HCT116 (cell line): ENCODE results near the gene CYTH2. TPM values are rescaled to one million over a fixed set of nuclear protein-coding genes. Genes with fewer than 3 reads are reported as not detected.
A peak's percentile ranks its signal among the peaks of the same experiment; 100 is the strongest.

Source experiments
- ATAC-seq: fragments of 200-7000 bp; cut with Tn5 transposase; 2 replicates; pipeline ENCODE4 v1.9.1; 2020; ENCODE audit warnings: mild to moderate bottlenecking, moderate library complexity
- BruUV-seq: library from RNA; stranded (reverse); fragments of 400-500 nt; replicated peaks from 2 replicates; lab custom pipeline; 2021; lab: Mats Ljungman, UMichigan
- CTCF ChIA-PET: fragments of 300-600 bp; sonication (Branson Sonifier 250); formaldehyde crosslinking; loops from one replicate; lab custom pipeline; 2021; ENCODE audit warnings: antibody characterized with exemption; lab: Charles Lee
- POLR2A ChIA-PET: fragments of 300-600, 350-600 bp; sonication (Branson Sonifier 250); formaldehyde crosslinking; loops from one replicate; lab custom pipeline; 2021; ENCODE audit warnings: antibody characterized with exemption; lab: Charles Lee
- RAD21 ChIA-PET, 2 experiments: fragments of 300-600 bp; sonication (Branson Sonifier 250); formaldehyde crosslinking; loops; one replicate each; lab custom pipeline; 2023; ENCODE audit warnings: low total read pairs in 2 of 2; ENCODE audit not compliant: uncharacterized antibody in 2 of 2, unreplicated experiment in 2 of 2, low non-redundant PET in 1 of 2; lab: Charles Lee
- DNase-seq: peaks from one replicate; pipeline ENCODE4 v3.0.0-alpha.2; 2010; ENCODE audit warnings: low read depth, low spot score
- H2AFZ ChIP-seq: fragments of 200-600 bp; shearing (Covaris generic), sonication (generic); 2 replicates; pipeline ENCODE4 v1.6.1; 2017; ENCODE audit warnings: low read depth, mixed run types, mixed read lengths, antibody characterized with exemption, low read length; ENCODE audit not compliant: poor library complexity, severe bottlenecking
- H3K27ac ChIP-seq: 2 replicates; pipeline ENCODE4 v1.5.1; 2012; ENCODE audit warnings: low read depth, low read length
- H3K27me3 ChIP-seq: fragments of 200-600 bp; sonication (generic); 2 replicates; pipeline ENCODE4 v1.6.1; 2016; ENCODE audit warnings: mixed run types, low read length, mixed read lengths; ENCODE audit not compliant: insufficient read depth
- H3K36me3 ChIP-seq, 2 experiments: fragments of 200-500 bp in 1 of 2; fragments of 200-600 bp in 1 of 2; sonication (Bioruptor generic) in 1 of 2; sonication (generic) in 1 of 2; 2 replicates each; pipeline versions ENCODE4 v1.5.1 to v1.6.1; 2014 to 2016; ENCODE audit warnings: low read length in 2 of 2, inconsistent platforms in 1 of 2, mixed read lengths in 1 of 2, mixed run types in 1 of 2; ENCODE audit not compliant: insufficient read depth in 2 of 2, control insufficient read depth in 1 of 2
- H3K4me1 ChIP-seq, 2 experiments: fragments of 200-600 bp in 1 of 2; sonication (generic) in 1 of 2; 2 replicates each; pipeline versions ENCODE4 v1.5.1 to v1.6.1; 2012 to 2017; ENCODE audit warnings: low read length in 2 of 2, inconsistent platforms in 1 of 2, mild to moderate bottlenecking in 1 of 2, mixed read lengths in 1 of 2, mixed run types in 1 of 2, moderate library complexity in 1 of 2; ENCODE audit not compliant: insufficient read depth in 2 of 2, control insufficient read depth in 1 of 2
- H3K4me2 ChIP-seq: fragments of 200-600 bp; sonication (generic); 2 replicates; pipeline ENCODE4 v1.6.1; 2017; ENCODE audit warnings: mixed run types, low read length, mixed read lengths
- H3K4me3 ChIP-seq, 2 experiments: fragments of 200-600 bp in 1 of 2; sonication (generic) in 1 of 2; replicated peaks in 1 of 2; 2 replicates each; pipeline ENCODE4 v1.5.1; 2011 to 2016; ENCODE audit warnings: low read length in 2 of 2, control low read depth in 1 of 2, low read depth in 1 of 2, mild to moderate bottlenecking in 1 of 2, mixed read lengths in 1 of 2, mixed run types in 1 of 2
- H3K79me2 ChIP-seq: fragments of 200-600 bp; sonication (generic); 2 replicates; pipeline ENCODE4 v1.6.1; 2017; ENCODE audit warnings: mild to moderate bottlenecking, mixed run types, low read length, moderate library complexity, mixed read lengths; ENCODE audit not compliant: insufficient read depth
- H3K9ac ChIP-seq: fragments of 200-600 bp; sonication (generic); 2 replicates; pipeline ENCODE4 v1.6.1; 2016; ENCODE audit warnings: low read length, mixed read lengths
- H3K9me2 ChIP-seq: fragments of 200-600 bp; sonication (generic), shearing (Covaris generic); 2 replicates; pipeline ENCODE4 v1.6.1; 2017; ENCODE audit warnings: mixed run types, mild to moderate bottlenecking, moderate library complexity; ENCODE audit not compliant: insufficient read depth
- H3K9me3 ChIP-seq, 2 experiments: fragments of 200-500 bp in 1 of 2; fragments of 200-600 bp in 1 of 2; sonication (Bioruptor generic) in 1 of 2; sonication (generic) in 1 of 2; 2 replicates each; pipeline ENCODE4 v1.6.1; 2014 to 2017; ENCODE audit warnings: low read length in 2 of 2, mixed read lengths in 2 of 2, inconsistent platforms in 1 of 2, low read depth in 1 of 2, mild to moderate bottlenecking in 1 of 2, mixed run types in 1 of 2, moderate library complexity in 1 of 2; ENCODE audit not compliant: control insufficient read depth in 1 of 2, insufficient read depth in 1 of 2
- H4K20me1 ChIP-seq: fragments of 200-600 bp; sonication (generic), shearing (Covaris generic); 2 replicates; pipeline ENCODE4 v1.6.1; 2017; ENCODE audit warnings: mixed run types, mild to moderate bottlenecking, moderate library complexity; ENCODE audit not compliant: insufficient read depth
- CBX3 ChIP-seq: IDR thresholded peaks from 2 replicates; pipeline ENCODE4 v1.6.1; 2012; ENCODE audit warnings: low read depth
- CEBPB ChIP-seq: IDR thresholded peaks from 2 replicates; pipeline ENCODE4 v1.6.1; 2012; ENCODE audit warnings: low read depth
- EZH2 ChIP-seq: fragments of 200-600 bp; sonication (generic); IDR thresholded peaks from 2 replicates; pipeline ENCODE4 v1.6.1; 2017; ENCODE audit warnings: antibody characterized with exemption, mixed run types
- EZH2phosphoT487 ChIP-seq: fragments of 200-600 bp; IDR thresholded peaks from 2 replicates; pipeline ENCODE4 v1.6.1; 2018; ENCODE audit warnings: antibody characterized with exemption, borderline replicate concordance
- FOSL1 ChIP-seq: IDR thresholded peaks from 2 replicates; pipeline ENCODE4 v1.6.1; 2012; ENCODE audit warnings: low read depth
- POLR2A ChIP-seq: IDR thresholded peaks from 2 replicates; pipeline ENCODE4 v1.7.0; 2011; ENCODE audit warnings: borderline replicate concordance; ENCODE audit not compliant: insufficient read depth, insufficient read length; ENCODE audit errors: extremely low read depth
- POLR2AphosphoS5 ChIP-seq: IDR thresholded peaks from 2 replicates; pipeline ENCODE4 v1.6.1; 2011; ENCODE audit warnings: mild to moderate bottlenecking, low read depth, low read length, moderate library complexity
- SP1 ChIP-seq: IDR thresholded peaks from 2 replicates; pipeline ENCODE4 v1.6.1; 2012; ENCODE audit warnings: low read depth
- TCF7L2 ChIP-seq: IDR thresholded peaks from 2 replicates; pipeline ENCODE4 v1.7.0; 2011; ENCODE audit warnings: borderline replicate concordance, inconsistent platforms; ENCODE audit not compliant: insufficient read depth, insufficient read length; ENCODE audit errors: extremely low read depth
- ZFX ChIP-seq: fragments of 450-650 bp; IDR thresholded peaks from 2 replicates; pipeline ENCODE4 v1.6.1; 2017
- intact Hi-C: fragments of 100-400 bp; cut with micrococcal nuclease; formaldehyde crosslinking; loops from 2 replicates; pipeline ENCODE4 v1.10.0; 2022
- total RNA-seq: library from RNA; stranded (reverse); gene quantifications from one replicate; pipeline ENCODE4 v1.2.1, GENCODE V29; 2021; ENCODE audit not compliant: unreplicated experiment
- TF ChIP-seq, protein P1 (sequence below), 3 experiments: fragments of 200-600 bp in 1 of 3; sonication (generic) in 1 of 3; IDR thresholded peaks in 2 of 3; conservative IDR thresholded peaks in 1 of 3; 2 replicates each; pipeline ENCODE4 v1.5.1; 2012 to 2017; ENCODE audit warnings: low read depth in 2 of 3, low read length in 2 of 3, antibody characterized with exemption in 1 of 3, borderline replicate concordance in 1 of 3, control low read depth in 1 of 3, mild to moderate bottlenecking in 1 of 3, mixed read lengths in 1 of 3, mixed run types in 1 of 3, moderate library complexity in 1 of 3; ENCODE audit not compliant: insufficient read depth in 1 of 3
- TF ChIP-seq, protein P2 (sequence below): IDR thresholded peaks from 2 replicates; pipeline ENCODE4 v1.6.1; 2012

The CYTH2 gene
- total RNA-seq, 1 experiment from 2014 or later: 75.3 TPM

DNA sequence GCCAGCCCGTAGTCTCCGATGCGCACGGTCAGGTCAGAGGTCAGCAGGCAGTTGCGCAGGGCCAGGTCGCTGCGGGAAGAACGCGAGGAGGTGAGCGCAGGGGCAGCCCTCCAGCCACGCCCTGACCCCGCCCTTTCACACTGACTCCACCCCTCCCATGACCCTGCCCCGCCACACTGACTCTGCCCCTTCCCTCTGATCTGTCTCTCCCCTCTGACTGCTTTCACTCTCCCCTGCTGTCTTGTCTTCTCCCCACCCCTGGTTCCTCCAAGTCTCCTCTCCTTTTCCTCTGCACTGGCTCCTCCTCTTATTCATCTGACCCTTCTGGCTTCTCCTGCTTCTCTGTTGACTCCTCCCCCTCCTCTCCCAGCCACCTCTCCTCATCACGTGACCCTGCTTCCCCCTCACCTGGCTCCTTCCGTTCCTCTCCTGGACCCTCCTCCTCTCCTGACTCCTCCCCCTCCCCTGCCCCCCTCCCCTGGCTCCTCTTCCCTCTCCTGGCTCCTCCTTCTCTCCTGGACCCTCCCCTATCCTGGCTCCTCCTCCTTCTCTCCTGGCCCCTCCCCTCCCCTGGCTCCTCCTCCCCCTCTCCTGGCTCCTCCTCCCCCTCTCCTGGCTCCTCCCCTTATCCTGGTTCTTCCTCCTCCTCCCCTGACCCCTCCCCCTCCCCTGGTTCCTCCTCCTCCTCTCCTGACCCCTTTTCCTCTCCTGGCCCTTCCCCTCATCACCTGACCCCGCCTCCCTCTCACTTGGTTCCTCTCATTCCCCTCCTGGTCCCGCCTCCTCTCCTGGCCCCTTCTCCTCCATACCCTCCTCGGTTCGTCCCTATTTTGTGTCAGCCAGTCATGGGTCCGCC lies 32.6 kb downstream of the CYTH2 start:
- peak overlapping the region; percentile 86 to 97 for H3K4me3 ChIP-seq
- H3K9me2 ChIP-seq: no peaks in the 10 kb centered on the region
- TF ChIP-seq POLR2AphosphoS5: peak; percentile 80
- TF ChIP-seq CBX3: no peak
- TF ChIP-seq POLR2A: peak; percentile 32
- no peak for TF ChIP-seq ZFX
- TF ChIP-seq TCF7L2: peak; percentile 49
- no peak for TF ChIP-seq CEBPB
- TF ChIP-seq EZH2: no peak
- TF ChIP-seq, protein P1, sequence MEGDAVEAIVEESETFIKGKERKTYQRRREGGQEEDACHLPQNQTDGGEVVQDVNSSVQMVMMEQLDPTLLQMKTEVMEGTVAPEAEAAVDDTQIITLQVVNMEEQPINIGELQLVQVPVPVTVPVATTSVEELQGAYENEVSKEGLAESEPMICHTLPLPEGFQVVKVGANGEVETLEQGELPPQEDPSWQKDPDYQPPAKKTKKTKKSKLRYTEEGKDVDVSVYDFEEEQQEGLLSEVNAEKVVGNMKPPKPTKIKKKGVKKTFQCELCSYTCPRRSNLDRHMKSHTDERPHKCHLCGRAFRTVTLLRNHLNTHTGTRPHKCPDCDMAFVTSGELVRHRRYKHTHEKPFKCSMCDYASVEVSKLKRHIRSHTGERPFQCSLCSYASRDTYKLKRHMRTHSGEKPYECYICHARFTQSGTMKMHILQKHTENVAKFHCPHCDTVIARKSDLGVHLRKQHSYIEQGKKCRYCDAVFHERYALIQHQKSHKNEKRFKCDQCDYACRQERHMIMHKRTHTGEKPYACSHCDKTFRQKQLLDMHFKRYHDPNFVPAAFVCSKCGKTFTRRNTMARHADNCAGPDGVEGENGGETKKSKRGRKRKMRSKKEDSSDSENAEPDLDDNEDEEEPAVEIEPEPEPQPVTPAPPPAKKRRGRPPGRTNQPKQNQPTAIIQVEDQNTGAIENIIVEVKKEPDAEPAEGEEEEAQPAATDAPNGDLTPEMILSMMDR (IDR thresholded peaks at IDR 0.05 in 2 of 3, conservative IDR thresholded peaks at IDR 0.05 in 1 of 3; ENCODE audit: borderline replicate concordance in 1 of 3, insufficient read depth in 1 of 3, low read depth in 2 of 3, low read length in 2 of 3): no peak
- TF ChIP-seq FOSL1: no peak
- TF ChIP-seq, protein P2, sequence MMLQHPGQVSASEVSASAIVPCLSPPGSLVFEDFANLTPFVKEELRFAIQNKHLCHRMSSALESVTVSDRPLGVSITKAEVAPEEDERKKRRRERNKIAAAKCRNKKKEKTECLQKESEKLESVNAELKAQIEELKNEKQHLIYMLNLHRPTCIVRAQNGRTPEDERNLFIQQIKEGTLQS: no peak
- peak; percentile 43 for TF ChIP-seq SP1
- TF ChIP-seq EZH2phosphoT487: no peak
- ChIA-PET RAD21 (interaction anchor here (0.6 to 1.1 kb wide), 11 partner anchors 8 to 167 kb away, joined by 3 to 13 read pairs (median 5); partner anchors contain the start of genes RPL18 (in 1 of the 2) and SPHK2 (in 1 of the 2)), POLR2A (interaction anchor here (0.6 to 1.2 kb wide), 10 partner anchors 8 to 122 kb away, joined by 3 to 11 read pairs (median 4); partner anchors contain the start of genes RPL18 and SPHK2), CTCF (interaction anchor here (1.0 to 1.5 kb wide), 7 partner anchors 9 to 189 kb away, joined by 4 to 32 read pairs (median 8); no protein-coding TSS in a partner anchor)
- no peaks in the 10 kb centered on the region; a peak in 1 of 4 replicates for H3K36me3 ChIP-seq
- no peaks in the 10 kb centered on the region for H3K9me3 ChIP-seq
- H3K27me3 ChIP-seq: no peaks in the 10 kb centered on the region
- H3K4me2 ChIP-seq: peak overlapping the region; percentile 100
- ATAC-seq: peak; percentile 80
- H4K20me1 ChIP-seq: no peaks in the 10 kb centered on the region
- H2AFZ ChIP-seq: no peak overlapping the region
- intact Hi-C loops: loop anchor here (1.0 kb wide), 1 partner anchor 8 kb away; no protein-coding TSS in a partner anchor
- H3K27ac ChIP-seq: peak overlapping the region; percentile 92
- peak; percentile 99 for DNase-seq
- peak overlapping the region; percentile 93 for H3K9ac ChIP-seq
- BruUV-seq: no TSS peak
- no peaks in the 10 kb centered on the region; the same call in 1 of the 2 replicates for H3K79me2 ChIP-seq
- peaks cover 12 to 49% of the 10 kb centered on the region in 2 experiments for H3K4me1 ChIP-seq
